HFF-Myc (cell line): ENCODE data around the gene LRRC8D.

ENCODE experiments used
- DNase-seq: peaks from one replicate; pipeline ENCODE4 v3.0.0-alpha.2; 2011; ENCODE audit warnings: low read depth; ENCODE audit errors: extremely low read depth
- H3K4me3 ChIP-seq: replicated peaks from 2 replicates; pipeline ENCODE4 v1.5.1; 2011; ENCODE audit warnings: low read depth, mild to moderate bottlenecking, control low read depth, low read length
- TF ChIP-seq, protein P1 (sequence below): IDR thresholded peaks from 2 replicates; pipeline ENCODE4 v1.5.1; 2012; ENCODE audit warnings: mild to moderate bottlenecking, low read depth, low read length, control low read depth; ENCODE audit errors: missing control alignments

LRRC8D gene

DNA sequence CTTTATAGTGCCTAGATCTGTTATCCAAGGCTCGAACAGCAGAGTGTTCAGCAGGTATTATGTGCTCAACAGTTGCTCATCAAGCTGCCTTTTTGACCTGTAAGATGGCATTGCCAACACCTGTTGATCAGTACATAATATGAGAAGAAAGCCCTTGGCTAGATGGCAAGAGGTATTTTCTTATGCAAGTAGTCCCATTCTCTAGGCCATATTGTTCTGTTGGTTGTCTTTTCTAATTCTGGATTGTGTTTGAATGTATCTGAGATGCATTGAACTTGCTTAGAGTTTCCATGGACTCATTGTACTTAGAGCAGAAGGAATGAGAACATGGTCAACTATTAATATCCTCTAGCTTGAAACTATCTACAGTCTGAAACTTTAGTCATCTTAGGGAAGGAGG lies 57.4 kb downstream of the LRRC8D start:
- no peak for DNase-seq
- no peak overlapping the region for H3K4me3 ChIP-seq
- TF ChIP-seq, protein P1, sequence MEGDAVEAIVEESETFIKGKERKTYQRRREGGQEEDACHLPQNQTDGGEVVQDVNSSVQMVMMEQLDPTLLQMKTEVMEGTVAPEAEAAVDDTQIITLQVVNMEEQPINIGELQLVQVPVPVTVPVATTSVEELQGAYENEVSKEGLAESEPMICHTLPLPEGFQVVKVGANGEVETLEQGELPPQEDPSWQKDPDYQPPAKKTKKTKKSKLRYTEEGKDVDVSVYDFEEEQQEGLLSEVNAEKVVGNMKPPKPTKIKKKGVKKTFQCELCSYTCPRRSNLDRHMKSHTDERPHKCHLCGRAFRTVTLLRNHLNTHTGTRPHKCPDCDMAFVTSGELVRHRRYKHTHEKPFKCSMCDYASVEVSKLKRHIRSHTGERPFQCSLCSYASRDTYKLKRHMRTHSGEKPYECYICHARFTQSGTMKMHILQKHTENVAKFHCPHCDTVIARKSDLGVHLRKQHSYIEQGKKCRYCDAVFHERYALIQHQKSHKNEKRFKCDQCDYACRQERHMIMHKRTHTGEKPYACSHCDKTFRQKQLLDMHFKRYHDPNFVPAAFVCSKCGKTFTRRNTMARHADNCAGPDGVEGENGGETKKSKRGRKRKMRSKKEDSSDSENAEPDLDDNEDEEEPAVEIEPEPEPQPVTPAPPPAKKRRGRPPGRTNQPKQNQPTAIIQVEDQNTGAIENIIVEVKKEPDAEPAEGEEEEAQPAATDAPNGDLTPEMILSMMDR = no peak

DNA sequence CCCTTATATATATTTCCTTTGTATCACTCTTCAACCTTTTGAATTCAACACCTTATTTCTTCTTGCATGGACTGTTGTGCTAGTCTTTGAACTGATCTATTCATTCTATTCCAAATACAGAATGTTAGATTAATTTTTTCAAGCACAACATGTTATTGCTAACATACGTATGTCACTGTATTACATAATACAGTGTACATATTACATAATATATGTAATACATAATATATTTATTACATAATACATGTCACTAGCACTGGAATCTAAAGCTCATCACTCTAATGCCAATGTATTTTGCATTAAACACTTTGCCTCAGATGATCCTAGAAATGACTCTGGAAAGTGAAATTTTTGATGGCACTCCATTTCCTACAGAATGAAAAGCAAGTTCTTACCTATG lies 59.8 kb downstream of the LRRC8D start:
- H3K4me3 ChIP-seq = no peak overlapping the region
- no peak for DNase-seq
- TF ChIP-seq, protein P1 = no peak

DNA sequence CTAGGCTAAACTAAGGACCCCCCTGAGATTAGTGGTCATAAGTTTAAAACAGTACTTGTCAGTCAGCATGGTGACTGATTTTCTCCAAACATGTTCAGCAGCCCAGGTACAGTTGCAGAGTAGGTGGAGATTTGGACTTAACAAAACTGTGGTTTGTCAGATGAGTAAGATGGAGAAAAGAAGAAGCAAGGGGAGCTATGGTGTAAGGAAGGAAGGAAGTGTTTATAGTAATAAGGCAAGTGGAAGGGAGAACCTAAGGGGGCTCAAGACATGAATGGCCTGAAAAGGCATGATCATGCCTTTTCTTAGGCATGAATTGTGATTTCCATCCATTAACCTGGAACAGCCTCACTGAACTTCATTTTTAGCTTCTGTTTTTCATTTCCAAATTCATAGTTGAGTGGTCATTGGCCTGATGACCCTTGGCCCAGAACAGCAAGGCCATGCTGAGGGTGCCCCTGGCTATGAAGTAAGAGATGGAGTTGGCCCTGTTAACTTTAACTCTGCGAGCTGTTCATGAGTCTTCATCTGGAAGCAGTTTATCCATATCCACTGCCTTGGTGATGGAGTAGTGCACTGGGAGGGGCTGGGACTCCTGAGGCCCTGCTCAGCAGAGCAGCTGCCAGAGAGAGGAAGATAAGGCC lies 60.7 kb downstream of the LRRC8D start:
- DNase-seq = no peak
- no peak overlapping the region for H3K4me3 ChIP-seq
- TF ChIP-seq, protein P1 = no peak

DNA sequence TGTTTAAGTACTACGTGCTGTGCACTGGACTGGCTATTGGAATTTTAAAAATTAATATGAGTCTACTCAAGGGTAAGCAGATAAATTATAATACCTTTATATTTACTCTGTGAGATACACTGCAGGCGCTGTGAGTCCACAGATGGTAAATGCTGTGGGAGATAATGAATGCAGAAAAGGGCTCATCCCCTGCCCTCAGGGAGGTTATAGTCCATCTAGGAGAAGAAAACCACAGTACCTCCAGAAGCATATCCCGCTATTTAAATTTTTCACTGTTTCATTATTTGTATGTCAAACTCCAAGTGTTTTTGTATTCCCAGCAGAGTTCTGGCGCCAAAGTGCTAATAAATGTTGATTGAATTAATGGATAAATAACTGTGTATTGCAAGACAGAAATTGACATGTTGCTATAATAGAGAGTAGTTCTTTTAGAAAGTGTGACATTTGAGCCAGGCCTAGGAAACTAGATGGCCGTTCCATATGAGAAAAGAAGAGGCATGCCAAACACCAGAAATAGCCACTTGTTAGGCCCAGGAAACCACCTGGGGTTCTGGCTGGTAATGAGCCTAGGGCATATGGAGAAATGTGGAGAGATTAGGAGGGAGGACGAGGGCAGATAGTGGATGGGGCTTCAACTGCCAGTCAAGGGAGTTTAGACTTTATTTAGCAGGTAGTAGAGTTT lies 61.7 kb downstream of the LRRC8D start:
- TF ChIP-seq, protein P1 = no peak
- no peak for DNase-seq
- H3K4me3 ChIP-seq = no peak overlapping the region

DNA sequence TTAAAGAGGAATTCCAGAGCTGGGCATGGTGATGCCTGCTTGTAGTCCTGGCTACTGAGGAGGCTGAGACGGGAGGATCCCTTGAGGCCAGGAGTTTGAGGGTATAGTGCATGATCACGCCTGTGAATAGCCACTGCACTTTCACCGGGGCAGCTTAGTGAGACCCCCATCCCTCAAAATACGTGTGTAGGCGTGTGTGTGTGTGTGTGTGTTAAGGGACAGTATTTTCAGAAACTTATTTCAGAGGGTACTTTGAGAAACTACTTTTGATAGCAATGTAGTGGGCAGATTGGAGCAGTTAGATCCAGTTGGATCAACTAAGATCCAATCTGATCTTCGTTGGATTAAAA lies 62.2 kb downstream of the LRRC8D start:
- TF ChIP-seq, protein P1 = no peak
- no peak for DNase-seq
- no peak overlapping the region for H3K4me3 ChIP-seq

DNA sequence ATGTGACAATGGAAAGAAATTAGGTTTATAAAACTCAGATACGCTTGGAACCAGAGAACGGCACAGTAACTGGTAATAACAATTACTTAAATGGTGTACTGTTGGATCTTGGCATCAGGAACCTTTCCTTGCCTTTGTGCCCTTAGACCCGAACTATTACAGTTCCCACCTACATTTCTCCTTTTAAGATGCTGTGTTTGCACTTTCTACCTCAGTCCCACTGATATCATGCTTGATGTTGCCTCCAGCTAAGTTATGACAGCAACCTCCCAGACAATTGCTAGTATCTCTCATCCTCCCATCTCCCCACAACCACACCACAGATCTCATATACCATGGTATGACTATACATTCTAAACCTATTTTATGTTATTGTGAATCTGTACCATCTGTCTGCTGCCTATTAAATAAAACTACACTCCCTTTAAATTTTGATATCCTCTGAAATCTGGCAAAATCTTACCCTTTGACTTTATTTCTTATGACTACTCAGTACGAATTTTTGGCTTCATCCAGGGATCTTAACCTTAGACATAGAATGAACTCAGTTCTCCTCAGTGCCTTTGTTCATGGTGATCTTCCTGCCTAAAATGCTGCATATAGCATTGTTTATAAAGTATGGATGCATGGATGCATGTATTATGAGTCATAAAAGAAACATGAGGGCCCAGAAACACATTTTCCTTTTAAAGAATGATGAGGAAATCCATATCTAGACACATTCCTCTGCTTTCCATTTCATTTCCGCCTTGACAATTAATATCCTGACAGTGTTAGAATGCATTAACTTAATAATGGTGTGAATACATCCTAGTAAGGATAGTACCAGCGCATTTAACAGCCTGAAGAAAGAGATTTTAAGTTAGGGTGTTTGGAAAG lies 64.1 kb downstream of the LRRC8D start:
- no peak for DNase-seq
- H3K4me3 ChIP-seq = no peak overlapping the region
- TF ChIP-seq, protein P1 = no peak
